ENCODE measurements around the gene DNAJB8.

DNAJB8 gene

DNA sequence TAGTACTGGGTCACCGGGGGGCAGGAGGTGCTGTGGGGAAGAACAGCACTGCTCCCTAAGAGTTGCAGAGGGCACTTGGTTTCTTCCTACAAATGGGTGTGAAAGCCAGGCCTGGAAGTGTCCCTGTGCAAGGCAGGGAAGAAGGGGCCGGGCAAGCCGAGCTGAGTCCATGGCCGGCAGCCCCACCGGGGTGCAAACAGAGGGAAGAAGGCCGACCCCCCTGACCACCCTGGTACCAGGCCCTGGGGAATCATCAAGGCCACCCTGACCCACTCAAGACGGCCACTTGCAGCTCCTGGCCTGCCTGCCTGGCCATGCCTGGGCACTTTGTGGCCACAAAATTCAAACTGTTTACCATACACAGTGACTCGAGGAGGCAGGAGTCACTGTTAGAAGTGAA, 8.7 kb upstream of the DNAJB8 start:
- Mint-ChIP-seq H3K4me3 (no peak overlapping the region), H3K36me3 (ENCODE audit: low read depth) (no peaks in the 10 kb centered on the region), H3K9me3 (no peaks in the 10 kb centered on the region), H3K27ac (no peak overlapping the region), H3K4me1 (peaks cover 11% of the 10 kb centered on the region), H3K27me3 (ENCODE audit: low read depth, poor library complexity) (peaks cover 93% of the 10 kb centered on the region)
- TF ChIP-seq, protein P1, sequence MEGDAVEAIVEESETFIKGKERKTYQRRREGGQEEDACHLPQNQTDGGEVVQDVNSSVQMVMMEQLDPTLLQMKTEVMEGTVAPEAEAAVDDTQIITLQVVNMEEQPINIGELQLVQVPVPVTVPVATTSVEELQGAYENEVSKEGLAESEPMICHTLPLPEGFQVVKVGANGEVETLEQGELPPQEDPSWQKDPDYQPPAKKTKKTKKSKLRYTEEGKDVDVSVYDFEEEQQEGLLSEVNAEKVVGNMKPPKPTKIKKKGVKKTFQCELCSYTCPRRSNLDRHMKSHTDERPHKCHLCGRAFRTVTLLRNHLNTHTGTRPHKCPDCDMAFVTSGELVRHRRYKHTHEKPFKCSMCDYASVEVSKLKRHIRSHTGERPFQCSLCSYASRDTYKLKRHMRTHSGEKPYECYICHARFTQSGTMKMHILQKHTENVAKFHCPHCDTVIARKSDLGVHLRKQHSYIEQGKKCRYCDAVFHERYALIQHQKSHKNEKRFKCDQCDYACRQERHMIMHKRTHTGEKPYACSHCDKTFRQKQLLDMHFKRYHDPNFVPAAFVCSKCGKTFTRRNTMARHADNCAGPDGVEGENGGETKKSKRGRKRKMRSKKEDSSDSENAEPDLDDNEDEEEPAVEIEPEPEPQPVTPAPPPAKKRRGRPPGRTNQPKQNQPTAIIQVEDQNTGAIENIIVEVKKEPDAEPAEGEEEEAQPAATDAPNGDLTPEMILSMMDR (IDR thresholded peaks at IDR 0.05), result no peak
- DNase-seq, result no peak

DNA sequence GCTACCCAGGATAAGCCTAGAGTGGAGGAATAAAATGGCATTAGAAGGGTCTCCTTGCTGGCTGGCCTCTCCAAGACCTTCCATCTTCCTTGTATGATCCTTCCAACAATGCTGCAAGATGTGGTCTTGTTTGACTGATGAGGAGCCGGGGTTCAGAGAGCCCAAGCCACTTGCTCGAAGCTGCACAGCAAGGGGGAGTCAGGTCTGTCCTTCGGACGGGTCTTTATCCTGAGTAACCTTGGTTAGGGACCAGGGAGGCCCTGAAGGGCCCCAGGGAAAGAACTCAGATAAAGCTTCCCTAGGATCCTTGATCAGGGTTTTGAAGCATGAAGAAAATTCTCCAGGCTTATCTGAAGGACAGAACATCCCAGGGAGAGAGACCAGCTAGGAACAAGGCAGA, 7.0 kb upstream of the DNAJB8 start:
- Mint-ChIP-seq H3K4me1 (peaks cover 11% of the 10 kb centered on the region), H3K9me3 (no peaks in the 10 kb centered on the region), H3K4me3 (no peak overlapping the region), H3K27me3 (ENCODE audit: low read depth, poor library complexity) (peaks cover 81% of the 10 kb centered on the region), H3K27ac (no peak overlapping the region), H3K36me3 (ENCODE audit: low read depth) (no peaks in the 10 kb centered on the region)
- TF ChIP-seq, protein P1 (IDR thresholded peaks at IDR 0.05), result no peak
- no peak for DNase-seq

DNA sequence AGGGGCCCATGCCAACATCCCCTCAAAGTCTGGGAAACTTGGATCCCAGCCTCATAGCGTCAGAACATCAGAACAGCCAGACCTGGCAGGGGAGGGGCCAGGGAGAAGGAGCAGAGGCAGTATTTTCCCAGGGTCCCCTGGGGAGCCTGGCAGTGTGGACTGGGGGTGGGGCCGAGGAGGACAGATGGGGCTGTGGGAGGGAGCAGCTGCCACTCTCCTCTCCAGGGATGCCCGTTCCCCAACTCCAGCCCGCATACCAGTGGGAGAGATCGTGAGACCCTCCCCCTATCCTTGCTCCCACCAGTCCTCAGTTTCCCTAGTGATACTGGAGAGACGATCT, 6.5 kb upstream of the DNAJB8 start:
- no peaks in the 10 kb centered on the region for H3K36me3 Mint-ChIP-seq (ENCODE audit: low read depth)
- peaks cover 75% of the 10 kb centered on the region for H3K27me3 Mint-ChIP-seq (ENCODE audit: low read depth, poor library complexity)

DNA sequence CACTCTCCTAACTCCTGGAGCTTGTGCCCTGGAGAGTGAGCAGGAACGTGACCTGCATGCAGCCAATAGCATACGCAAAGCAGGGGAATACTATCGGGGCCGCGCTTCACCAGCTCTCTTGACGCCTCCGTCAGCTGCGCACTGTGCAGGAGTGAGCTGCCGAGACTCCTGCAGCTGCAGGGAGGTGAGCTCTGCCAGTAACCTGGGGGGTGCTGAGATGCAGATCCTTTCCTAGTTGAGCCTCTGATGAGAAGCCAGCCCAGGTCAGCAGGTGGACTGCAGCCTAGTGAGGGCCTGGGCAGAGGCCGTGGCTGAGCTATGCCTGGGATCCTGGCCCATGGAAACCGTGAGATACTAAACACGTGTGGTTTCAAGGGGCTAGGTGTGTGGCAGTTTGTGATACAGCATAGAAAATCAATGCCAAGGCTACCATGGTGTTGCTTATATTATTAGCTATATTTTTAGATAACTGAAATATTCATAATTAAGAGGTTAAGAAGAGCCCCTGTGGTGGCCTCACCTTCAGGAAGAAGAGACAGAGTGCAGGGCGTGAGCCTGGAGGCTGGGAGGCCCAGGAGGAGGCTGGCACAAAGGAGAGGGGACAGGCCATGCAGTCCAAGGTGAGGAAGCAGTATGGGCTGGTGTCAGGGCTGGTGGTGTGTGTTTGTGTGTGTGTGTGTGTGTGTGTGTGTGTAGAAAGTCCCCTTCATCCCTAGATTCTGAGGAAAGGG, 5.9 kb upstream of the DNAJB8 start:
- TF ChIP-seq, protein P1 (IDR thresholded peaks at IDR 0.05), result no peak
- Mint-ChIP-seq H3K4me3 (no peak overlapping the region), H3K9me3 (no peaks in the 10 kb centered on the region), H3K36me3 (ENCODE audit: low read depth) (no peaks in the 10 kb centered on the region), H3K27ac (no peak overlapping the region), H3K4me1 (peaks cover 11% of the 10 kb centered on the region), H3K27me3 (ENCODE audit: low read depth, poor library complexity) (peaks cover 72% of the 10 kb centered on the region)
- DNase-seq, result no peak

More for the DNA sequence above, 6.5 kb upstream of the DNAJB8 start:
- Mint-ChIP-seq H3K4me3 (no peak overlapping the region), H3K4me1 (peaks cover 11% of the 10 kb centered on the region), H3K27ac (no peak overlapping the region), H3K9me3 (no peaks in the 10 kb centered on the region)
- no peak for DNase-seq
- TF ChIP-seq, protein P1 (IDR thresholded peaks at IDR 0.05), result no peak

DNA sequence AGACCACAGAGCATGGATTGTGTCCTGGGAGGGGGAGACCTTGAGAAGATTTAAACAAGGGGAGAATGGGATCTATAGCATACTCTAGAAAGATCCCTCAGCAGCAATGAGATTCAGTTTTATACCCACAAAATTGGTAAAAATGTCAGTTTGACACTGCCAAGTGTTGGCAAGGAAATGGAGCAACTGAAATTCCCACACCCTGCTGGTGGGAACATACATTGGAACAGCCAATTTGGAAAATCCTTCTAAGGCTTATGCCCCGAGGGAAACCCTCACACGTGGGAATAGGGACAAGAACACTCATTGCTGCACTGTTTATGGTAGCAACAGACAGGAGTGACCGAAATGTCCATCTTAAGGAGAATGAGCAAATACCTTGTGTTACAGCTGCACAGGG, 5.0 kb upstream of the DNAJB8 start:
- no peak overlapping the region for H3K27ac Mint-ChIP-seq
- H3K27me3 Mint-ChIP-seq (ENCODE audit: low read depth, poor library complexity), result peaks cover 73% of the 10 kb centered on the region
- no peak for DNase-seq
- no peak overlapping the region for H3K4me3 Mint-ChIP-seq
- no peaks in the 10 kb centered on the region for H3K9me3 Mint-ChIP-seq
- H3K36me3 Mint-ChIP-seq (ENCODE audit: low read depth), result no peaks in the 10 kb centered on the region
- peaks cover 11% of the 10 kb centered on the region for H3K4me1 Mint-ChIP-seq
- TF ChIP-seq, protein P1 (IDR thresholded peaks at IDR 0.05), result no peak

DNA sequence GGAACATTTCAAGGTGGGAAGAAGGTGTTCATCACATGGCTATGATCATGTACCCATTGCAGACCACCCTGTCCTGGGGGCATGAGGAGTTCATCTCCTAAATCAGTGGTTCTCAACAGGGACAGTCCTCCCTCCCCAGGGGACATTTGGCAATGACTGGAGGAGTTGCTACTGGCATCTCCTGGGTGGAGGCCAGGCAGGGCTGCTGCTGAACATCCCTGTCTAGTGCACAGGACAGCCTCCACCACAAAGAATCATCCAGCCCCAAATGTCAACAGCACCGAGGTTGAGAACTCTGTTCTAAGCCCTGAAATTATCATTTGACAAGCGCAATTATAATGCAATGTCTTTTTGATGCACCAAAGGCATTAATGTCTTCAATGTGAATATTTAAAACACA, 4.4 kb upstream of the DNAJB8 start:
- peaks cover 11% of the 10 kb centered on the region for H3K4me1 Mint-ChIP-seq
- no peak for DNase-seq
- no peaks in the 10 kb centered on the region for H3K36me3 Mint-ChIP-seq (ENCODE audit: low read depth)
- no peaks in the 10 kb centered on the region for H3K9me3 Mint-ChIP-seq
- H3K27me3 Mint-ChIP-seq (ENCODE audit: low read depth, poor library complexity), result peaks cover 76% of the 10 kb centered on the region
- H3K4me3 Mint-ChIP-seq, result no peak overlapping the region
- H3K27ac Mint-ChIP-seq, result no peak overlapping the region
- TF ChIP-seq, protein P1 (IDR thresholded peaks at IDR 0.05), result no peak
